RWPE2 (cell line): ENCODE results near the gene SLC1A4.

Experiments used
- ATAC-seq: fragments of 200-7000 bp; cut with Tn5 transposase; 3 replicates; pipeline ENCODE4 v1.9.1; 2021; ENCODE audit warnings: low read depth
- DNase-seq: peaks from one replicate; pipeline ENCODE4 v3.0.0-alpha.2; 2020; ENCODE audit warnings: low spot score
- H3K27ac ChIP-seq: fragments of 450-650 bp; 2 replicates; pipeline ENCODE4 v1.5.1; 2017; ENCODE audit warnings: mild to moderate bottlenecking; ENCODE audit not compliant: poor library complexity, severe bottlenecking
- H3K27me3 ChIP-seq: fragments of 250-450 bp; sonication (Bioruptor Pico); 2 replicates; pipeline ENCODE4 v1.5.1; 2021; ENCODE audit warnings: mild to moderate bottlenecking, moderate library complexity; ENCODE audit not compliant: insufficient read depth, poor library complexity, severe bottlenecking
- H3K36me3 ChIP-seq: fragments of 250-450 bp; sonication (Bioruptor Pico); 2 replicates; pipeline ENCODE4 v1.5.1; 2020; ENCODE audit warnings: low read depth, mild to moderate bottlenecking, moderate library complexity
- H3K4me1 ChIP-seq: fragments of 250-450 bp; sonication (Bioruptor Pico); 2 replicates; pipeline ENCODE4 v1.5.1; 2021; ENCODE audit warnings: mild to moderate bottlenecking, moderate library complexity; ENCODE audit not compliant: insufficient read depth, poor library complexity, severe bottlenecking
- H3K4me3 ChIP-seq: fragments of 250-450 bp; sonication (Bioruptor Pico); 2 replicates; pipeline ENCODE4 v1.5.1; 2021; ENCODE audit warnings: mild to moderate bottlenecking, moderate library complexity; ENCODE audit not compliant: severe bottlenecking
- H3K9me3 ChIP-seq: fragments of 250-450 bp; sonication (Bioruptor Pico); 2 replicates; pipeline ENCODE4 v1.5.1; 2021; ENCODE audit warnings: mild to moderate bottlenecking, moderate library complexity; ENCODE audit not compliant: severe bottlenecking
- TF ChIP-seq, protein P1 (sequence below): fragments of 450-650 bp; IDR thresholded peaks from one replicate; pipeline ENCODE4 v1.5.1; 2017; ENCODE audit warnings: mild to moderate bottlenecking, moderate library complexity; ENCODE audit not compliant: poor library complexity, severe bottlenecking

The SLC1A4 gene

DNA sequence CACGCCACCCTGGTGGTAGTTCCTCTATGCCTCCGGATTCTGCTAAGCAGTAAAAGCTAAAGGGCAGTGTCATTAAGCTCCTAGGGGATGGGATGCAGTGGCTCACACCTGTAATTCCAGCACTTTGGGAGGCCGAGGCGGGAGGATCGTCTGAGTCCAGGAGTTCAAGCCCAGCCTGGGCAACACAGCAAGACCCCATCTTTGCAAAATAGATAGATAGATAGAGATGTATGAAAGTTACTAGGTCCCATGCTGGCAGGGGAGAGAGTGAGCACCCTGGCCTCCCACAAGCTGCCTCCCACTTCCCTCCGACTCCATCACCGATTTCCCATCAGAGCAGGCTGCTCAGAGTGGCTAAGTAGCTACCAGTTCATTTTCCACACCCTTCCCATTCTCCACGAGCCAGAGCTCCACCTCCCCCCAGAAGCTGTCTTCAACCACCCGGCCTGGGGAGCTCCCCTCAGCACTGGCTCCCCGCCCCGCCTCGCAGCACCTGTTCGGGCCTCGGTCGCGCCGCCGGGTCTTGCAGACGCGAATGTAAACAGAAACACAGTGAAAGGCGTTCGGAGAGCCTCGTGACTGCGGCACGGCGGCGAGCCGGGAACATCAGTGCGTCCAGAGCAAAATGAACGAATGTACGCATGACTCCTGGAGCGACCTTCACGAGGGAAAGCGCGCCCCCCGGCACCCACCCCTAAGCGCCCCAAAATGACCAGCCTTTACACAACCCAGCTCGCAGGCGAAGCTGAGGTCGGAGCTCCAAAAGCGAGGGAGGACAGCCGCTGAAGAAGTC, 66.4 kb downstream of the SLC1A4 start:
- H3K27ac ChIP-seq, result no peak overlapping the region
- TF ChIP-seq, protein P1, sequence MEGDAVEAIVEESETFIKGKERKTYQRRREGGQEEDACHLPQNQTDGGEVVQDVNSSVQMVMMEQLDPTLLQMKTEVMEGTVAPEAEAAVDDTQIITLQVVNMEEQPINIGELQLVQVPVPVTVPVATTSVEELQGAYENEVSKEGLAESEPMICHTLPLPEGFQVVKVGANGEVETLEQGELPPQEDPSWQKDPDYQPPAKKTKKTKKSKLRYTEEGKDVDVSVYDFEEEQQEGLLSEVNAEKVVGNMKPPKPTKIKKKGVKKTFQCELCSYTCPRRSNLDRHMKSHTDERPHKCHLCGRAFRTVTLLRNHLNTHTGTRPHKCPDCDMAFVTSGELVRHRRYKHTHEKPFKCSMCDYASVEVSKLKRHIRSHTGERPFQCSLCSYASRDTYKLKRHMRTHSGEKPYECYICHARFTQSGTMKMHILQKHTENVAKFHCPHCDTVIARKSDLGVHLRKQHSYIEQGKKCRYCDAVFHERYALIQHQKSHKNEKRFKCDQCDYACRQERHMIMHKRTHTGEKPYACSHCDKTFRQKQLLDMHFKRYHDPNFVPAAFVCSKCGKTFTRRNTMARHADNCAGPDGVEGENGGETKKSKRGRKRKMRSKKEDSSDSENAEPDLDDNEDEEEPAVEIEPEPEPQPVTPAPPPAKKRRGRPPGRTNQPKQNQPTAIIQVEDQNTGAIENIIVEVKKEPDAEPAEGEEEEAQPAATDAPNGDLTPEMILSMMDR, result no peak
- no peaks in the 10 kb centered on the region for H3K9me3 ChIP-seq
- ATAC-seq, result peak; percentile 24
- H3K4me3 ChIP-seq, result peak overlapping the region; percentile 71
- no peaks in the 10 kb centered on the region for H3K36me3 ChIP-seq
- no peak for DNase-seq
- H3K27me3 ChIP-seq, result no peaks in the 10 kb centered on the region
- peaks cover 7% of the 10 kb centered on the region for H3K4me1 ChIP-seq

DNA sequence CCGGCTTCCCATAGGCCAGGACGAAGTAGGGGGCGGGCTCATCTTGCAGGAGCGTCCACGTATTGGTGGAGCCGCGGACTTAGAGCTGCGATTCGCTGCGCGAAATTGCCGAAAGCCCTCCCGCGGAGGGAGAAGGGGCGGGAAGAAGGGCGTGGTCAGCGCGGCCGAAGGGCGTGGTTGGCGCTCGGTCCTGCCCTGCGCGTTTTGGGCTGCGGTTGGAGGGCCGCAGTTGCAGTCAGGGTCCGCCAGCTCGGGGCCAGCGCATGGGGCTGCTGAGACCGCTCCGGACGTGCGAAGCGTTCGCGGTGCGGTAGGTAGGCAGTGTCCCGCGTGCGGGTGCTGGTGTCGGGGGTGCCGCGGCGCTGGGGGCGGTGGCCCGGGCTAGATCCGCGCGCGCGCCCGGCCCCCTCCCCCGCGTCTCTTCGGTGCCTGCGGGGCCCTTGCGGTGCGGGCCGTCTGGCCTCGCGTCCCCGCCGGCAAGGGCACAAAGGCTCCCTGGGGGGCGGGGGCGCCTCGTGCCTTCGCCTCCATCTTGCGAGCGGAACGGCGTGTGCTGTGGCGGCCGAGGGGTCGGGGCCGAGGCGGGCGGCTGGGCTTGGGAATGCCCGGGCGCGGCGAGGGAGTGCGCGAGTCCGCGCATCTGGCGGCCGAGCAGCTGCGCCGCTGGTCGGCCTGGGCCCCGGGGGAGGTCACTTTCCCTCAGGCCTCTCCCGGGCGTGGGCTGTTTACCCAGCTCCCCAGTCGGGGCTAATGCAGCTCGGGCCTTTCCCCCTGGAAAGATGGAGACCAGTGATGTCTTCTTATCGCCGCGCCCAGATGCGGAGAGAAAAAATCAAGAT, 67.2 kb downstream of the SLC1A4 start, which contains the start of gene CEP68:
CEP68 (plus strand) TSS at position 202 of the 839 bp plus-strand sequence. CDS start 13,029 bp downstream, outside the sequence.
- Histone ChIP-seq H3K36me3 (no peaks in the 10 kb centered on the region), H3K27me3 (no peaks in the 10 kb centered on the region), H3K9me3 (no peaks in the 10 kb centered on the region), H3K27ac (peak within 1 kb of the TSS; percentile 7), H3K4me3 (peak within 1 kb of the TSS; percentile 71), H3K4me1 (peaks cover 7% of the 10 kb centered on the region)
- TF ChIP-seq, protein P1, result no peak
- peak; percentile 98 for ATAC-seq
- peak; percentile 95 for DNase-seq

DNA sequence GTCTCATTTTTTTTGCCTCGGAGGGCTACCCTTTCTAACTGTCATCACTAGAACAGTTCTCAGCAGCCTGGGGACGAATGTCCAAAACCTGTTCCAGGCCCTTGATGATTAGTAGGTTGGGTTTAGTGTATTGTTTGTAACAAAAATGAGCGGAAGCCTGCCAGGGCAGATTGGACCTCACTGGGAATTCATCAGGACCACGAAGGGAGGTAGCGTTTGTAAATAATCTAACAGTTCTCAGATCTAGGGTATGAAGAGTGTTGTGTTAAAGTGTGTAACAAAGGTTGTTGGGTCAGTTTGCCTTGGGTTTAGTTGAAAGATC, 67.8 kb downstream of the SLC1A4 start:
- TF ChIP-seq, protein P1, result no peak
- peak overlapping the region; percentile 7 for H3K27ac ChIP-seq
- H3K36me3 ChIP-seq, result no peaks in the 10 kb centered on the region
- no peak for ATAC-seq
- peak overlapping the region; percentile 71 for H3K4me3 ChIP-seq
- peaks cover 7% of the 10 kb centered on the region for H3K4me1 ChIP-seq
- H3K9me3 ChIP-seq, result no peaks in the 10 kb centered on the region
- H3K27me3 ChIP-seq, result no peaks in the 10 kb centered on the region
- no peak for DNase-seq

DNA sequence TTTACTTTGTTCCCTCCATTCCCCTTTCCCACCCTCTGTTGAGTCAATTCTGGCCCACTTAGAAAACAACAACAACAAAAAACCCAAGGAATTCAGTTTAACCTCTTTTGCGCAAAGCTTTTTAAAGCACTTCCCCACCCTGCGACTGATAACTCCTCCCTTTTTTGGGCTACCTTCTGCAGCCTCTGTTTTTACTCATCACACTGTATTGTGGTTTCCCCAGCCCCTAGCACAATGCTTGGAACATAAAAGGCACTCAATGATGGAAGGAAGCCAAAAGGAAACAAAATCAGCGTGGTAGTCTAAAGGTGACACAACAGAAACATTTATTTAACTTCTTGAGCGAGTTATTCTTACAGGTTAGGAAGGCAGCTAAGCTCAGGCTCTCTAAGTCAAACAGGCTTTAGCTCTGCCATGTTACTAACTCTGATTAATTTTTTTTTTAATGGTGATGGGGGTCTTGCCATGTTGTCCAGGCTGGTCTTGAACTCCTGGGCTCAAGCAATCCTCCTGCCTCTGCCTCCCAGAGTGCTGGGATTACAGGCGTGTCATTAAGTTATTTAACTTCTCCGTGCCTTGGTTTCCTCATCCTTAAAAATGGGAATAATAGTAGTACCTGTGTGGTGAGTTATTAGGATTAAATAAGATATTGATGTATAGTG, 68.3 kb downstream of the SLC1A4 start:
- DNase-seq, result no peak
- Histone ChIP-seq H3K36me3 (no peaks in the 10 kb centered on the region), H3K27me3 (no peaks in the 10 kb centered on the region), H3K4me1 (peaks cover 7% of the 10 kb centered on the region), H3K4me3 (peak overlapping the region; percentile 71), H3K27ac (peak overlapping the region; percentile 7), H3K9me3 (no peaks in the 10 kb centered on the region)
- no peak for ATAC-seq
- TF ChIP-seq, protein P1, result no peak
